ENCODE results near the gene ZRANB1. TPM values are rescaled to one million over a fixed set of nuclear protein-coding genes. Genes with fewer than 3 reads are reported as not detected.

ZRANB1 gene
- total RNA-seq, 4 donors from 2014 or later: 35.5 to 44.7 (median 37.4) TPM

GRCh38 chr10:124943301-124944092 lies 1.6 kb downstream of the ZRANB1 start:
- no peak for TF ChIP-seq CTCF (IDR thresholded peaks at IDR 0.05; ENCODE audit: low read depth)

GRCh38 chr10:124944982-124945381 lies 3.1 kb downstream of the ZRANB1 start:
- no peak for TF ChIP-seq CTCF (IDR thresholded peaks at IDR 0.05; ENCODE audit: low read depth)

- TF ChIP-seq CTCF (IDR thresholded peaks at IDR 0.05; ENCODE audit: low read depth): no peak
Observed at GRCh38 chr10:124946945-124947344, 5.0 kb downstream of the ZRANB1 start.

GRCh38 chr10:124949543-124949942 lies 7.6 kb downstream of the ZRANB1 start:
- TF ChIP-seq CTCF (IDR thresholded peaks at IDR 0.05; ENCODE audit: low read depth): no peak

- no peak for TF ChIP-seq CTCF (IDR thresholded peaks at IDR 0.05; ENCODE audit: low read depth)
Observed at GRCh38 chr10:124952123-124952522, 10.2 kb downstream of the ZRANB1 start.

GRCh38 chr10:124953421-124953820 lies 11.5 kb downstream of the ZRANB1 start:
- no peak for TF ChIP-seq CTCF (IDR thresholded peaks at IDR 0.05; ENCODE audit: low read depth)

- TF ChIP-seq CTCF (IDR thresholded peaks at IDR 0.05; ENCODE audit: low read depth): no peak
Observed at GRCh38 chr10:124955243-124955642, 13.3 kb downstream of the ZRANB1 start.

Measured in subcutaneous adipose tissue (tissue), 4 donors.